ENCODE data around the gene ASAH2. TPM values are rescaled to one million over a fixed set of nuclear protein-coding genes. Genes with fewer than 3 reads are reported as not detected.

Gene ASAH2
- 0.09 and 0.47 TPM in 2 replicates for total RNA-seq

DNA sequence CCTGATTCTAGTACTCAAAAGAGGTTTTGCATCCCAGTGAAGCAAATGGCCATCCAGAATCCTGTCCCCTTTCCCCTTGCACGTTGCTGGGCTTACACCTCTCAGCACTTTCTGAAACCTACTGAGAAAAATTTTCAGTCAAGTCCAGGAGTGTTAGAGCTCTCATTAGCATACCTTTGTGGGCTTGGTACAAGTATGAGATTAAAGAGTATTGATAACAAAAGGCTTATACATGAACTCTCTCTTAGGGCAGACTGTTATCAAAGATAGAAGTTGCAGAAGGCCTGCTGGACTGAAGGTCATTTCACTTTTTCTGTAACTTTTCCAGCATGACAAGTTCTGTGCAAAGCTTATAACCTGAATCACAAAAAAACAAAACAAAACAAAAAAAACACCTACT lies at the start of gene ASAH2:
Gene ASAH2 (minus strand): TSS at position 123 of the 400 bp plus-strand sequence. CDS start 2,906 bp downstream, outside the sequence.

Other genes starting within 250 kb of the ASAH2 start
- 27.2 and 35.9 TPM in 2 replicates for gene WASHC2A, start 183.6 kb downstream of the ASAH2 start, total RNA-seq